Omental fat pad (tissue), 4 donors: Measurements from ENCODE around the gene HLA-C. TPM values are rescaled to one million over a fixed set of nuclear protein-coding genes. Genes with fewer than 3 reads are reported as not detected.
A peak's percentile ranks its signal among the peaks of the same experiment; 100 is the strongest.

Source experiments
- ATAC-seq: fragments of 150-250 bp; one replicate; pipeline ENCODE4 v1.9.1; 2016; ENCODE audit warnings: mild to moderate bottlenecking, moderate library complexity; ENCODE audit not compliant: low FRiP score
- DNase-seq: peaks from one replicate; pipeline ENCODE4 v3.0.0-alpha.2; 2019; ENCODE audit warnings: low spot score
- CTCF ChIP-seq, 3 donors: fragments of 450-650 bp; IDR thresholded peaks; one replicate each; pipeline ENCODE4 v1.5.1; 2016 to 2017; ENCODE audit warnings: antibody characterized with exemption in 3 of 3, mild to moderate bottlenecking in 3 of 3, moderate library complexity in 2 of 3
- total RNA-seq, 4 donors: library from RNA; depleted of rRNA; stranded (reverse); fragments of >200 nt; gene quantifications; one replicate each; pipeline ENCODE4 v1.1.0, GENCODE V29; 2016

The HLA-C gene
- total RNA-seq, result 100 to 1,000 TPM; 210 to 923 (median 462) TPM

DNA sequence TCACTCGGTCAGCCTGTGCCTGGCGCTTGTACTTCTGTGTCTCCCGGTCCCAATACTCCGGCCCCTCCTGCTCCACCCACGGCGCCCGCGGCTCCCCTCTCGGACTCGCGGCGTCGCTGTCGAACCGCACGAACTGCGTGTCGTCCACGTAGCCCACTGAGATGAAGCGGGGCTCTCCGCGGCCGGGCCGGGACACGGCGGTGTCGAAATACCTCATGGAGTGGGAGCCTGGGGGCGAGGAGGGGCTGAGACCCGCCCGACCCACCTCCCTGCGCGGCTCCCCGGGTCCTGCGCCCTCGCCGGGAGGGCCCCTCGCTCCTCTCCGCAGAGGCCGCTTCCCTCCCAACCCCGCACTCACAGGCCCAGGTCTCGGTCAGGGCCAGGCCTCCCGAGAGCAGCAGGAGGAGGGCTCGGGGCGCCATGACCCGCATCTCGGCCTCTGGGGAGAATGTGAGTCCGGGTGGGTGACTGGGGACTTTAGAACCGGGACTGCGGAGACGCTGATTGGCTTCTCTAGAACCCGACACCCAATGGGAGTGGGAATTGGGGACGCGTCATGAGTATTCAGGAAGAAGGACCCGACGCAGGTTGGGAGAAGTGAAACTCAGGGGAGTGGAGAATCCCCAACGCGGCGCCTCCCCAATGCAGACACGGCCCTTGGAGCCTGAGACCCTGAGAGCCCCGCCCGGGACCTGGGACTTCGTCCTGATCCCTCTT, at the start of gene HLA-C:
HLA-C (minus strand) TSS at position 452 of the 717 bp plus-strand sequence; CDS start at position 431, 21 bp downstream.
- ATAC-seq (peak; percentile 98), DNase-seq (peak; percentile 83)
- no peak for TF ChIP-seq CTCF (IDR thresholded peaks at IDR 0.05)

DNA sequence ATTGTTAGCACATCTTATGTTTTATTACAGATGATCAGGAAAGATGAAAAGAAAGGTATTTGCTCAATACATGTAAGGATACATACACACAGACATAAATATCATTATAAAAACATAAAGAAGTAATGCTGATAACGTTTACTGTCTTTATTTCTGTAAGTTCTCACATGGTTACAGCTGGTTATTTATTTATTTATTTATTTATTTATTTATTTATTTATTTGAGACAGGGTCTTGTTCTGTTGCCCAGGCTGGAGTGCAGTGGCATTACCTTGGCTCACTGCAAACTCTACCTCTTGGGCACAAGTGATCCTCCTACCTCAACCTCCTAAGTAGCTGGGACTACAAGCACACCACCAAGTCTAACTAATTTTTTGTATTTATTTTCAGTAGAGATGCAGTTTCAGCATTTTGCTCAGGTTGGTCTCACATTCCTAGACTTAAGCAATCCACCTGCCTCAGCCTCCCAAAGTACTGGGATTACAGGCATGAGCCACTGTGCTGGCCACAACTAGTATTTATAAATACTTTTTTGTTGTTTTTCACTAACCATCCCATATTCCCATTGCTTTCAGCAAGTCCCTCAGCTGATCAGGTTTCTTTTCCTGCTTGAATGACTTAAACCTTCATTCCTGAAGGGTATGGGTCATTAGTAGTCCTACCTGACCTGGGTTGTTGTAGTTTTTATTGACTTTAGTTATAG, 49.3 kb upstream of the HLA-C start:
- ATAC-seq (no peak), DNase-seq (no peak)
- TF ChIP-seq CTCF (IDR thresholded peaks at IDR 0.05), result no peak

- DNase-seq (no peak), ATAC-seq (no peak)
- no peak for TF ChIP-seq CTCF (IDR thresholded peaks at IDR 0.05)
Measured at GRCh38 chr6:31317036-31317435, 45.1 kb upstream of the HLA-C start.

- ATAC-seq (no peak), DNase-seq (no peak)
- TF ChIP-seq CTCF (IDR thresholded peaks at IDR 0.05), result no peak
Measured at GRCh38 chr6:31309641-31310040, 37.7 kb upstream of the HLA-C start.

GRCh38 chr6:31308845-31309175, 36.9 kb upstream of the HLA-C start:
- no peak for DNase-seq
- TF ChIP-seq CTCF (IDR thresholded peaks at IDR 0.05), result no peak
- no peak for ATAC-seq

DNA sequence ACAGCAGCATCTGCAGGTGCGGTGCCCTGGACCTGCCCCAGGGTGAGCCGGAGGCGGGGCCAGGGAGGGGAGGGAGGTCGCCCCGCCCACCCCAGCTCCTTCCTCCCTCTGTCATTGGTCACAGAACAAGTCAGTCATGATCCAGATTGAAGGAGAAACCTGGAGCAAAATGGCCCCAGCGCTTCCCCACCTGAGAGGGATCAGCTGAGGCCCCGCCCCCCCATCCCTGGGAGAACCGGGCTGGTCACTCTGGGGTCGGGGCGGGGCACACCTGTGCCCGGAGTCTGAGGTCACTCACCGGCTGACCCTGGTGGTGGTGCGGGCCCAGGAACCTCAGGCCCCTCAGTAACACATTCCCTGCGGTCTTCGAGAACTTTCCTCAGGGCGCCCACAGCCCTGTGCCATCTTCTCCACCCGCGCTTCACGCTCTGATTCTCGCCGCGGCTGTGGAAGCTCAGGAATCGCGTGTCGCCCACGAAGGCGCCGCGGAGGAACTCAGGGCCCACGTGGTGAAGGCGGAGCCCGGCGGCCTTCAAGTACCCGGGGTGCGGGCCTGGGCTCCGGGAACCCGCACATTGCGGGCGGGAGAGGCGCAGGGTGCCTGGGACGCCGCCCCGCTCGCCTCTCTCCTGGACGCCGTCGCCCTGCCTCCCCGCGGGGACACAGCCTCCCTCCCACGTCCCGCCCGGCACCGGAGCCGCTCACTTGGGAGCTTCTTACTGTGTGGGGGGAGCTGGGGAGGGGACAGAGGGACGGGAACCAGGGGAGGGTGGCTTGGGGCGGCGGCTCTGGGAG, 36.4 kb upstream of the HLA-C start:
- DNase-seq (no peak), ATAC-seq (no peak)
- no peak for TF ChIP-seq CTCF (IDR thresholded peaks at IDR 0.05)
